A549 treated with DMSO at 1 μM for 4 hours (cell line): Measurements from ENCODE around the gene ACKR4. TPM values are rescaled to one million over a fixed set of nuclear protein-coding genes. Genes with fewer than 3 reads are reported as not detected.

Source experiments
- total RNA-seq: library from RNA; stranded (reverse); fragments of 200-300 nt; extraction: Qiagen RNA extraction; gene quantifications from 5 replicates; pipeline ENCODE4 v1.2.3, GENCODE V29; 2022; ENCODE audit warnings: low read depth

ACKR4 gene
- 0.03 TPM in 1 of 5 replicates, not detected in the others for total RNA-seq

DNA sequence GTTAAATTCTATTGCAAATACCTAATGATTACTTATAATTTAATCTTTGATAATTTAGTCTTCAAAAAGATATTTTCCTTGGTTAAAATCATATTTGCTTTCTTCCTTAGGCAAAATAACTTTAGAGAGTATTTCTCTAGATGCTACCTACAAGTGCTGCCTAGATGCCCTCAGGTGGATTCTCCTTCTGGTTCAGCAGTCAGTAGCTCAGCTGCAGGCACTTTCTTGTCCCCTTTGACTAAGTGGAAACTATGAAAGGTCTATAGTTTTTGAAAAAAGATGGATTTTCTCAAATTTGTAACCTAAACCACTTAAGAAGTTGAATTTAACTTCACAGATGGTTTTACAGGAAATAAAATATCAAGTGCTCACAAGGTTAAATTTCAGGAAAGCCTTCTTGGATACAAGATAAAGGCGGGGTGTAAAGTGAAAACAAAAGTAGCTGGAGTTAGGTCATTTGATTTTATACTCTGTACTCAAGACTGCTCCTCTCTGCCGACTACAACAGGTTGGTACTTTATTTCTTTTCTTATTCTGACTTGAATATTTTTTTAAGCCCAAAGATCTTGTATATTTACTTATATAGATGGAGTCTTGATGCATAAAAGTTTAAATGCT is at the start of gene ACKR4:
Gene ACKR4 (plus strand): TSS at position 455 of the 618 bp plus-strand sequence. CDS start 3,128 bp downstream, outside the sequence.

Other genes starting within 250 kb of the ACKR4 start
- 10.5 to 15.6 TPM (median 13.9 TPM) in 5 replicates for gene DNAJC13, start 179.8 kb upstream of the ACKR4 start, total RNA-seq
- 4.5 to 5.8 TPM (median 5.3 TPM) in 5 replicates for gene ACAD11, start 62.5 kb downstream of the ACKR4 start, total RNA-seq
- gene UBA5, start 63.1 kb downstream of the ACKR4 start, total RNA-seq: 19.8 to 32.1 TPM (median 25.4 TPM) in 5 replicates
- 6.2 to 8.7 TPM (median 7.6 TPM) in 5 replicates for gene NPHP3, start 125.1 kb downstream of the ACKR4 start, total RNA-seq